NCI-H748 treated with DMSO at 0.1 percent for 48 hours (cell line): Measurements from ENCODE around the gene BCS1L.

ENCODE experiments used
- DNase-seq: peaks from one replicate; lab custom pipeline; 2025; lab: John Stamatoyannopoulos, UW

The BCS1L gene

GRCh38 chr2:218662377-218662776, 2.9 kb downstream of the BCS1L start:
- no peak for DNase-seq

GRCh38 chr2:218662827-218663226, 3.3 kb downstream of the BCS1L start:
- DNase-seq = no peak

GRCh38 chr2:218663901-218664300, 4.4 kb downstream of the BCS1L start:
- no peak for DNase-seq

GRCh38 chr2:218664653-218665052, 5.2 kb downstream of the BCS1L start:
- DNase-seq = no peak

GRCh38 chr2:218671097-218671653, 11.7 kb downstream of the BCS1L start:
- DNase-seq = no peak

- peak; percentile 85 for DNase-seq
Measured at GRCh38 chr2:218671654-218672566, 12.4 kb downstream of the BCS1L start, which contains the start of the genes RNF25 and STK36. Gene RNF25 (minus strand): TSS chr2:218672002. CDS start chr2:218671970, 32 bp downstream. Gene STK36 (plus strand): TSS chr2:218672086. CDS start chr2:218672830, 744 bp downstream.

GRCh38 chr2:218679119-218679518, 19.6 kb downstream of the BCS1L start:
- DNase-seq = no peak

- no peak for DNase-seq
Measured at GRCh38 chr2:218680061-218680460, 20.6 kb downstream of the BCS1L start.

GRCh38 chr2:218687400-218688060, 28.0 kb downstream of the BCS1L start:
- peak; percentile 8 for DNase-seq

GRCh38 chr2:218691234-218691633, 31.8 kb downstream of the BCS1L start:
- no peak for DNase-seq

GRCh38 chr2:218694405-218695145, 35.1 kb downstream of the BCS1L start:
- no peak for DNase-seq

GRCh38 chr2:218698885-218699284, 39.4 kb downstream of the BCS1L start:
- no peak for DNase-seq

- no peak for DNase-seq
Measured at GRCh38 chr2:218701806-218702205, 42.3 kb downstream of the BCS1L start.

GRCh38 chr2:218703341-218703740, 43.9 kb downstream of the BCS1L start:
- no peak for DNase-seq

- DNase-seq = no peak
Measured at GRCh38 chr2:218708086-218708485, 48.6 kb downstream of the BCS1L start.

- no peak for DNase-seq
Measured at GRCh38 chr2:218709908-218710307, 50.4 kb downstream of the BCS1L start.

GRCh38 chr2:218710334-218710686, 50.8 kb downstream of the BCS1L start:
- no peak for DNase-seq

- DNase-seq = peak; percentile 86
Measured at GRCh38 chr2:218710687-218711549, 51.4 kb downstream of the BCS1L start, which contains the start of gene TTLL4. Gene TTLL4 (plus strand): TSS chr2:218710835. CDS start chr2:218737677, 26,842 bp downstream.

GRCh38 chr2:218711550-218711929, 52.1 kb downstream of the BCS1L start:
- DNase-seq = peak; percentile 20
